HCT116 (cell line): ENCODE results near the gene CCM2L. TPM values are rescaled to one million over a fixed set of nuclear protein-coding genes. Genes with fewer than 3 reads are reported as not detected.

Experiments
- ATAC-seq: fragments of 200-7000 bp; cut with Tn5 transposase; 2 replicates; pipeline ENCODE4 v1.9.1; 2020; ENCODE audit warnings: mild to moderate bottlenecking, moderate library complexity
- BruUV-seq: library from RNA; stranded (reverse); fragments of 400-500 nt; replicated peaks from 2 replicates; lab custom pipeline; 2021; lab: Mats Ljungman, UMichigan
- CTCF ChIA-PET: fragments of 300-600 bp; sonication (Branson Sonifier 250); formaldehyde crosslinking; loops from one replicate; lab custom pipeline; 2021; ENCODE audit warnings: antibody characterized with exemption; lab: Charles Lee
- POLR2A ChIA-PET: fragments of 300-600, 350-600 bp; sonication (Branson Sonifier 250); formaldehyde crosslinking; loops from one replicate; lab custom pipeline; 2021; ENCODE audit warnings: antibody characterized with exemption; lab: Charles Lee
- RAD21 ChIA-PET, 2 experiments: fragments of 300-600 bp; sonication (Branson Sonifier 250); formaldehyde crosslinking; loops; one replicate each; lab custom pipeline; 2023; ENCODE audit warnings: low total read pairs in 2 of 2; ENCODE audit not compliant: uncharacterized antibody in 2 of 2, unreplicated experiment in 2 of 2, low non-redundant PET in 1 of 2; lab: Charles Lee
- DNase-seq: peaks from one replicate; pipeline ENCODE4 v3.0.0-alpha.2; 2010; ENCODE audit warnings: low read depth, low spot score
- H2AFZ ChIP-seq: fragments of 200-600 bp; shearing (Covaris generic), sonication (generic); 2 replicates; pipeline ENCODE4 v1.6.1; 2017; ENCODE audit warnings: low read depth, mixed run types, mixed read lengths, antibody characterized with exemption, low read length; ENCODE audit not compliant: poor library complexity, severe bottlenecking
- H3K27ac ChIP-seq: 2 replicates; pipeline ENCODE4 v1.5.1; 2012; ENCODE audit warnings: low read depth, low read length
- H3K27me3 ChIP-seq: fragments of 200-600 bp; sonication (generic); 2 replicates; pipeline ENCODE4 v1.6.1; 2016; ENCODE audit warnings: mixed run types, low read length, mixed read lengths; ENCODE audit not compliant: insufficient read depth
- H3K36me3 ChIP-seq, 2 experiments: fragments of 200-500 bp in 1 of 2; fragments of 200-600 bp in 1 of 2; sonication (Bioruptor generic) in 1 of 2; sonication (generic) in 1 of 2; 2 replicates each; pipeline versions ENCODE4 v1.5.1 to v1.6.1; 2014 to 2016; ENCODE audit warnings: low read length in 2 of 2, inconsistent platforms in 1 of 2, mixed read lengths in 1 of 2, mixed run types in 1 of 2; ENCODE audit not compliant: insufficient read depth in 2 of 2, control insufficient read depth in 1 of 2
- H3K4me1 ChIP-seq, 2 experiments: fragments of 200-600 bp in 1 of 2; sonication (generic) in 1 of 2; 2 replicates each; pipeline versions ENCODE4 v1.5.1 to v1.6.1; 2012 to 2017; ENCODE audit warnings: low read length in 2 of 2, inconsistent platforms in 1 of 2, mild to moderate bottlenecking in 1 of 2, mixed read lengths in 1 of 2, mixed run types in 1 of 2, moderate library complexity in 1 of 2; ENCODE audit not compliant: insufficient read depth in 2 of 2, control insufficient read depth in 1 of 2
- H3K4me2 ChIP-seq: fragments of 200-600 bp; sonication (generic); 2 replicates; pipeline ENCODE4 v1.6.1; 2017; ENCODE audit warnings: mixed run types, low read length, mixed read lengths
- H3K4me3 ChIP-seq, 2 experiments: fragments of 200-600 bp in 1 of 2; sonication (generic) in 1 of 2; replicated peaks in 1 of 2; 2 replicates each; pipeline ENCODE4 v1.5.1; 2011 to 2016; ENCODE audit warnings: low read length in 2 of 2, control low read depth in 1 of 2, low read depth in 1 of 2, mild to moderate bottlenecking in 1 of 2, mixed read lengths in 1 of 2, mixed run types in 1 of 2
- H3K79me2 ChIP-seq: fragments of 200-600 bp; sonication (generic); 2 replicates; pipeline ENCODE4 v1.6.1; 2017; ENCODE audit warnings: mild to moderate bottlenecking, mixed run types, low read length, moderate library complexity, mixed read lengths; ENCODE audit not compliant: insufficient read depth
- H3K9ac ChIP-seq: fragments of 200-600 bp; sonication (generic); 2 replicates; pipeline ENCODE4 v1.6.1; 2016; ENCODE audit warnings: low read length, mixed read lengths
- H3K9me2 ChIP-seq: fragments of 200-600 bp; sonication (generic), shearing (Covaris generic); 2 replicates; pipeline ENCODE4 v1.6.1; 2017; ENCODE audit warnings: mixed run types, mild to moderate bottlenecking, moderate library complexity; ENCODE audit not compliant: insufficient read depth
- H3K9me3 ChIP-seq, 2 experiments: fragments of 200-500 bp in 1 of 2; fragments of 200-600 bp in 1 of 2; sonication (Bioruptor generic) in 1 of 2; sonication (generic) in 1 of 2; 2 replicates each; pipeline ENCODE4 v1.6.1; 2014 to 2017; ENCODE audit warnings: low read length in 2 of 2, mixed read lengths in 2 of 2, inconsistent platforms in 1 of 2, low read depth in 1 of 2, mild to moderate bottlenecking in 1 of 2, mixed run types in 1 of 2, moderate library complexity in 1 of 2; ENCODE audit not compliant: control insufficient read depth in 1 of 2, insufficient read depth in 1 of 2
- H4K20me1 ChIP-seq: fragments of 200-600 bp; sonication (generic), shearing (Covaris generic); 2 replicates; pipeline ENCODE4 v1.6.1; 2017; ENCODE audit warnings: mixed run types, mild to moderate bottlenecking, moderate library complexity; ENCODE audit not compliant: insufficient read depth
- CTCF ChIP-seq, 3 experiments: fragments of 200-600 bp in 1 of 3; sonication (generic) in 1 of 3; IDR thresholded peaks in 2 of 3; conservative IDR thresholded peaks in 1 of 3; 2 replicates each; pipeline ENCODE4 v1.5.1; 2012 to 2017; ENCODE audit warnings: low read depth in 2 of 3, low read length in 2 of 3, antibody characterized with exemption in 1 of 3, borderline replicate concordance in 1 of 3, control low read depth in 1 of 3, mild to moderate bottlenecking in 1 of 3, mixed read lengths in 1 of 3, mixed run types in 1 of 3, moderate library complexity in 1 of 3; ENCODE audit not compliant: insufficient read depth in 1 of 3
- EGR1 ChIP-seq: IDR thresholded peaks from 2 replicates; pipeline ENCODE4 v1.6.1; 2012; ENCODE audit warnings: low read depth
- EZH2phosphoT487 ChIP-seq: fragments of 200-600 bp; IDR thresholded peaks from 2 replicates; pipeline ENCODE4 v1.6.1; 2018; ENCODE audit warnings: antibody characterized with exemption, borderline replicate concordance
- MAX ChIP-seq: IDR thresholded peaks from 2 replicates; pipeline ENCODE4 v1.6.1; 2012
- RAD21 ChIP-seq: IDR thresholded peaks from 2 replicates; pipeline ENCODE4 v1.6.1; 2012; ENCODE audit warnings: low read depth, mild to moderate bottlenecking
- REST ChIP-seq: IDR thresholded peaks from 2 replicates; pipeline ENCODE4 v1.6.1; 2012; ENCODE audit warnings: low read depth
- SIN3A ChIP-seq: IDR thresholded peaks from 2 replicates; pipeline ENCODE4 v1.6.1; 2012; ENCODE audit warnings: low read depth
- SRF ChIP-seq: IDR thresholded peaks from 2 replicates; pipeline ENCODE4 v1.6.1; 2012; ENCODE audit warnings: low read depth
- YY1 ChIP-seq: IDR thresholded peaks from 2 replicates; pipeline ENCODE4 v1.6.1; 2011; ENCODE audit warnings: low read length, low read depth, moderate library complexity, mild to moderate bottlenecking; ENCODE audit not compliant: insufficient replicate concordance; ENCODE audit errors: extremely low read depth
- ZBTB33 ChIP-seq: IDR thresholded peaks from 2 replicates; pipeline ENCODE4 v1.6.1; 2011; ENCODE audit warnings: mild to moderate bottlenecking, low read length, moderate library complexity; ENCODE audit not compliant: insufficient replicate concordance; ENCODE audit errors: extremely low read depth
- intact Hi-C: fragments of 100-400 bp; cut with micrococcal nuclease; formaldehyde crosslinking; loops from 2 replicates; pipeline ENCODE4 v1.10.0; 2022
- total RNA-seq: library from RNA; stranded (reverse); gene quantifications from one replicate; pipeline ENCODE4 v1.2.1, GENCODE V29; 2021; ENCODE audit not compliant: unreplicated experiment

Gene CCM2L
- total RNA-seq, 1 experiment from 2014 or later, result 1.4 TPM

- Histone ChIP-seq H3K4me2 (no peak overlapping the region), H3K36me3 (no peaks in the 10 kb centered on the region), H3K4me3 (no peak overlapping the region), H4K20me1 (no peaks in the 10 kb centered on the region), H3K27ac (no peak overlapping the region), H3K9me3 (no peaks in the 10 kb centered on the region), H3K27me3 (0 out of 2 replicates have a peak, but pooled peaks cover 5% of the 10 kb centered on the region), H3K9me2 (no peaks in the 10 kb centered on the region), H3K79me2 (no peaks in the 10 kb centered on the region), H2AFZ (no peak overlapping the region), H3K9ac (no peak overlapping the region), H3K4me1 (no peaks in the 10 kb centered on the region)
- CTCF ChIA-PET, result no interaction called here
- no TSS peak for BruUV-seq
- RAD21 ChIA-PET, result no interaction called here
- no peak for DNase-seq
- TF ChIP-seq SIN3A, result no peak
- TF ChIP-seq MAX, result no peak
- TF ChIP-seq SRF, result no peak
- no peak for TF ChIP-seq ZBTB33
- no peak for TF ChIP-seq EZH2phosphoT487
- TF ChIP-seq EGR1, result no peak
- TF ChIP-seq YY1, result no peak
- TF ChIP-seq REST, result no peak
- TF ChIP-seq CTCF (IDR thresholded peaks at IDR 0.05 in 2 of 3, conservative IDR thresholded peaks at IDR 0.05 in 1 of 3; ENCODE audit: borderline replicate concordance in 1 of 3, insufficient read depth in 1 of 3, low read depth in 2 of 3, low read length in 2 of 3), result no peak
- no peak for TF ChIP-seq RAD21
- intact Hi-C loops, result no loop called here
- no peak for ATAC-seq
- POLR2A ChIA-PET, result no interaction called here
These were observed 60.0 kb downstream of the CCM2L start for GRCh38 chr20:32070282-32070681.
